HG02884 (cell line): ENCODE results near the gene NSD2.

Experiments used
- ATAC-seq: cut with Tn5 transposase; IDR thresholded peaks from one replicate; pipeline ENCODE4 v1.9.1; 2021; ENCODE audit warnings: mild to moderate bottlenecking, moderate library complexity; ENCODE audit not compliant: unreplicated experiment

Gene NSD2

DNA sequence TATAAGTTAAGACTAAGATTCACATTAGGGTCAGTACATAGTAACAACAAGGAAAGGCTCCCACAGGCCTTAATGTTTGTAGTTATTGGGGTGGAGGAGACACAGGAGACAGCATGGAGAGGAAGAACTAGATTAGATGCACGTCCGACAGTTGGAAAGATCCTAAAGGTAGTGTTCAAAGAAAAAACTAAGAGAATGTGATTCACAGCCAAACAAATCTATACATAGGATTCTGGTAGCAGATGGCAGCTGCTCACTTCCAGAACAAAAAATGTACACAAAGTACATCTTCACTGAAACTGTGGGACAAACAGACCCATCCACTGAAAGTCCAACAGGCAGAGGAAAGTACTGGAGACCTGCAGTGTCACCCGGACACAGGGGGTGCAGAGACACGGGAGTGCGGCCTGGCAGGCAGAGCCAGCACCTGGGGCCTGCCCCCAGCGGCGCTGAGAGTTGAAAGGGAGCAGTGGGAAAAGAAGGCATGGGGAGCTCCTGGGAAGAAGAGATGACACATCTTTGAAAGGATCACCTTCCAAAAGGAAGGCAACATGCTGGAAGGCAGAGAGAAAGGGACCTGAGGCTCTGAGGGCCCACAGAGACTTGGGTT lies 97.6 kb downstream of the NSD2 start:
- ATAC-seq = no peak

DNA sequence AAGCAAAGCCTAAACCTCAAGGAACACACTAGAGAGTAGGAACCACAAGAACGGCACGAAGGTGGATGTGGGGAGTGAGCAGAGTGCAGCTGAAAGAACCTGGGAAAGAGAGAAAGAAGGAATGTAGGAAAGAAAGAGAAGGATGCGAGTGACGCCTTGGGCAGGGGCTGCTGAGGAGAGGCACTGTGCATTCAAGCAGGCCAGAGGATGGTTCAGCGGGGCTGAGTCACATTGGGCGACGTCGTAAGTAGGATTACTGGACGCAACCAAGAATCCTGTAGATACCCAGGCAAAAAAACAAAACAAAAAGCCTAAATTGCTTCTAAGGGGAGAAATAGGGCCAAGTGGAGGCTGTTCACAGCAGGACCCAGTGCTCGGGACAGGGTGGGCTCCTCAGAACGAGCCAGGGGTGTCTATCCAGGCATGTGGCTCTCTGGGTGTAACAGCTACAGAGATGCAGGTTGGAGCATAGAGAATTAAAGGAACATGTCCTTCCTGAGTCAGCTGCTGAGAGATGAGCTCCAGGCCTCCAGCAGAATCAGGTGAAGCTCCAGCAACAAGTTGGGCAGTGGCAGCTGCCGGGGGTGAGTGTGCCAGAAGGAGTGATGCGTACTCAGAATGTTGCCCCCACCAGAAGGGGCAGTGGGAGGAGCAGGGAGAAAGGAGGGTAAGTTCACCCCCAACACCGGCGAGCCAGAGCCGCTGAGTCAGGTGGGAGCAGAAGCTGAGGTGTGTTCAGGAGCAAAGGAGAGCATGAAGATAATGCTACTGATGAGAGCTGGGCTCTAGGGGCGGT lies 98.9 kb downstream of the NSD2 start:
- no peak for ATAC-seq

DNA sequence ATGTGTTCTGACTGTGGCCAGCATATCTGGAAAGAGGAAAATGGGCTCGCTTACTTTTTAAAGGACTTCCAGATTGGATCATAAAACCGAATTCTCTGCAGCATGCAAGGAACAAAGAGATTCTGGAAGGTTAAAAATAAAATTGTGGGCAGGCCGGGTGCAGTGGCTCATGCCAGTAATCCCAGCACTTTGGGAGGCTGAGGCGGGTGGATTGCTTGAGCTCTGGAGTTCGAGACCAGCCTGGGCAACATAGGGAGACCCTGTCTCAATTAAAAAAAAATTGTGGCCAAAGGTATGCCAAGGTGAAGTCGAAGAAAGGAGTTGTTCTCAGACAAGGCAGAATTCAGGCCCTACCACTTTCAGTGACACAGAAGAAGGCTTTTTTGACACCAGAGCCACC lies 99.7 kb downstream of the NSD2 start:
- ATAC-seq = no peak

DNA sequence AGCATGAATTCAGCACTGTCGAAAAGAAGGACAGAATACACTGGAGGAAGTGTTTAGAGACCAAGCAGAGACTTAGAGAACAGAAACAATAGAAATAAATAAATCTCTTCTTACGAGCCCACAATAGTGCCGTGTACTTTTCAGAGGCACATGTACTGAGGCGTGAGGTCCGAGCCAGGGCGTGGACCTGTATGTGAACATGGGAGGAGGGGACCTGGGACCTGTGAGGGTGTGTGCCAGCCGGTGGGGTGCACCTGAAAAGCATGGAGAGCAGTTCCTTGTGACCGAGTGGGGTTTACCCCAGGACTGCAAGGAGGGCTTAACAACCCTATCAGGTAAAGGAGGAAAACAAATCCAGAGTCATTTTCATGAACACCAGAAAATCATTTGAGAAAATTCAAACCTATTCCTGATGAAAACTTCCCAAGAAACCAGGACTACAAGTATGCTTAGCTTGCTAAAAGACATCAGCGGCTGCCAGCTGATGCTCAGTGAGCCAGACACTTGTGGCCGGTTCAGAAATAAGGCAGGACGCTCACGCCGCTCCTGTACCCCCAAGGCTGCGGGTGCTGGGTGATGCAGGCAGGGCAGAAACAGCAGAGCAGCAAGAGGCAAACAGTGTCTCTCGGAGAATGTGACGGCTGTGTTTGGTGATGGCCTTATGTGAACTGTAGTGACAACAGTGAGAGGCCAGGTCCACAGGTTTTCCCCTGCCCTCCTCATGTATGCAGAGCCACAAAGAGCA lies 100.4 kb downstream of the NSD2 start:
- ATAC-seq = no peak

DNA sequence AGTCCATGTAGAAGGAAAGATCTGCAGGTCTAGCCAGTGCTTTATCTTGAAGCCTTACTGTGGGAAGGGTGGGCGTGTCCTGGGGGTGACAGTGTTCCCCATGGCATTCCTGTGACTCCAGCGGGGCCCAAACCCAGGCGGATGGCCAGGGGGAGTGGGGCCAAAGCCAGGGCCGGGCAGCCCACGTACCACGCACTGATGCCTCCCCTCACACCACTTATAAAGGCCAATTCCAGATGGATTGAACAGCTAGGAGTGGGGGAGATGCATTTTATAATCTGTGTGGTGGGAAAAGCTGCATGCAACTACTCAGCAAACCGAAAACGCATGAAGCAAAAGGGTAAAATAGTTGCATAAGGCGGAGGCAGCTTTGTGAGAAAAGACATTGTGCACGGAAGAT lies 101.2 kb downstream of the NSD2 start:
- ATAC-seq = no peak

DNA sequence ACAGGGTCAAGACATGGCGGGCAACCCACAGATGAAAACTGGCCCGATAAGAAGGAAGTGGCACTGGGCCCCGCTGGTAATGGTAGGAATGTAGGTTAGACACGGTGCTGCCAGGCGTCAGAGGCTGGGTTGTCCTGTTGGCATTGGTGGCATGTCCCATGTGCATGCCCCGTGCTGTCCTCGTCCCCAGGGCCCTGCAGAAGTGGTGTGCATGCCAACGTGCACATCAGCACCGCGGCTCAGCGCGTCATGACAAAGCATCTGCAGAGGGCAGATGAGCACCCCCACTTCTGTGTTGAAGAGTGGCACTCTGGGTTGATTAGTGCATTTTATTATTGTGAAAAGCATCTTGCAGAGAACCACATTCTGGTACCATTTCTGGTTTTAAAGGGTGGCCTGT lies 102.0 kb downstream of the NSD2 start:
- no peak for ATAC-seq

DNA sequence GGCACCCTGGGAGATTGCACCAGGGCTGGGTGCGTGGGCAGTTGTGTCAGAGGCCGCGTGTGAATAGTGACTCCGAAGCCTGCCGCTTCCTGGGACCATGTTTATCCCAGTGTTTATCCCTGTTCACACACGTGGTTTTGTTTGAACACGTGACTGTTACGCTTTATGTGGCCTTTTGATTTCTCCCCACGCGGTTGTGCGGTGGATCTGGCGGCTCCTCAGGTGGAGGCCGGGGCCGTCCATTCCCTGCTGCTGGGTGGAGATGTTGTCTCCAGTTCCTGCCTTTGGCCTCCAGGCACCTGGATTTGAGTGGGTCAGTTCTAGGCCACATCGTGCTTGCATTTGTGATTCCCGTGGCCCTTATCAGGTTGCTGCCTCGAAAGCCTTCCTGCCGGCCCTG lies 102.5 kb downstream of the NSD2 start:
- no peak for ATAC-seq

DNA sequence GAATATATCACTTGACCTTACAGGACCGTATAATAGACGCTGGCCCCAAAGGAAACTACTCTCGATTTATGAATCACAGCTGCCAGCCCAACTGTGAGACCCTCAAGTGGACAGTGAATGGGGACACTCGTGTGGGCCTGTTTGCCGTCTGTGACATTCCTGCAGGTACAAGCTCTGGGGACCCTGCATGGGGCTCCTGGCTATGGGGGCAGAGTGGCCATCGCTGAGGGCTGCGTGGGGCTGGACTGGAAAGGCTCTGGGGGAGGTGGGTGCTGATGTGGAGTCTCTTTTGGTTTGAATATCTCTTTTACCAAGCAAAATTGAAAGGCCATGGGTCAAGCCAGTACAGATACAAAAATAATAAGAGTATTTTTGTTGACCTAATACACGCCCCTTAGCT lies 103.6 kb downstream of the NSD2 start:
- ATAC-seq = no peak

DNA sequence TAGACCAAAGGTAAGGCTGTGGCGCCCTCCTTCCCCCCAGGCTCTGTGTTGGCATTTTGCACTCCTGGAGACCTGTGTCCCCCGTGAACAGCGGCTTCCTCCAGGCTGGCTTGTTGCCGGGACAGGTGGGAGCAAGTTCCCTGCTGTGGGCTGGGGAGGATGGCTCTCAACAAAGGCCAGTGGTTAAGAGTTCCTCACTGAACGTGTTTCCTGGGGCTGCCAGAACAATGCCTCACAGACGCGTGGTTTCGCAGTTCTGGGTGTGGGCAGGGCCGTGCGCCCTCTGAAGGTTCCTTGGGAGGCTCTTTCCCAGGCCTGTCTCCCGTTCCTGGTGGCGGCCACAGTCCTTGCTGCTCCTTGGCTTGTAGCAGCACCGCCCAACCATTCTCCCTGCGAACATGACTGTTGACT lies 104.2 kb downstream of the NSD2 start:
- no peak for ATAC-seq

DNA sequence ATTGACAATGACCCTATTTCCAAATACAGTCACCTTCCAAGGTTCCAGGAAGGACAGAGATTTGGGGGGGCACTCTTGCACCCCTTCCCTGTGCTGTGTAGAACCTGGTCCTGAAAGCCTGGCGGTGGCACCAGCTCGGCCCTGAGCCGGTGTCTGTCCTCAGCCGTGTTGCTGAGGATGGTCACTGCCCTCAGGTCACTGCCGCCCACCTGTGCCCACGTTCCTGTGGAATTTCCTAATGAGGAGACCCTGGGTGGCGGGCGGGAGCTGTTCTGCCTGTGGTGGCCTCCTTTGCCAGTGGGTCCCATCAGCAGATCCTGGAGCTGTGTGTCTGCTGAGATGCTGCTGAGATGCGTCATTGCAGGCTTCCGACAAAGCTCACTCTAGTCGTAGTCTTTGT lies 104.7 kb downstream of the NSD2 start:
- no peak for ATAC-seq

DNA sequence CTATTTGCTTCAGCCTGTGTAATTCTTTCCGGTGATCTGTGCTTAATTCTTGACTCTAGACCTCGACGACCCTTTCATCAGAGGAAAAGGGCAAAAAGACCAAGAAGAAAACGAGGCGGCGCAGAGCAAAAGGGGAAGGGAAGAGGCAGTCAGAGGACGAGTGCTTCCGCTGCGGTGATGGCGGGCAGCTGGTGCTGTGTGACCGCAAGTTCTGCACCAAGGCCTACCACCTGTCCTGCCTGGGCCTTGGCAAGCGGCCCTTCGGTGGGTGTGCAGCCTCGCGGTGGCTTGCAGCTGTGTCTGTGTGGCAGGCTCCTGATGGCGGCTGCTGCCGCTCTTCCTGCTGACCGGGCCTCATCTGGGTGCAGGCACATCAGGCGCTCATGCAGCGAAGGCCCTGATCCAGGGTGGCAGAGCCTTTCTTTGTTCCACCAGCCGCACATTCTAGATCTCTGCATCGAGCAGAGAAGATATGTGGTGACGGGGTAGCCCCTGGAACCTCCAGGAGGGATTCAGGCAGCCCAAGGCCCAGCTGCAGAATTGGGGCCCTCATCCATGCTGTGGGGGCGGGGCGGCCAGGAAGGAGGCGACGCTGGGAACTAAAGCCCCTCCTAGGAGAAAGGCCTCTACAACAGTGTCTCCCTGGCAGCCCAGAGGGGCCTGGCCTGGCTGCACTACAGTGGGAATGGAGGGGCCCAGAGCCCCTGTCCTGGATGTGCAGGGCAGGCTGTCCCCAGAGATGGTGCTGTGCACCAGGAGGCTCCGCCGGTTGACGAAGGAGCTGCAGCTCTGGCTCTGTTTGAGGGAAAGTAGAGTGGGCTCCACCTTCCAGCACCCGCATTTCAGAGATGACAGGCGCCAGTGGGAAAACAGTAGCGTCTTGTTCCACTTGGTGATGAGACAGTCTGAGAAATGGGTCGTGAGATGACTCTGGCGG lies 105.5 kb downstream of the NSD2 start:
- ATAC-seq = no peak

DNA sequence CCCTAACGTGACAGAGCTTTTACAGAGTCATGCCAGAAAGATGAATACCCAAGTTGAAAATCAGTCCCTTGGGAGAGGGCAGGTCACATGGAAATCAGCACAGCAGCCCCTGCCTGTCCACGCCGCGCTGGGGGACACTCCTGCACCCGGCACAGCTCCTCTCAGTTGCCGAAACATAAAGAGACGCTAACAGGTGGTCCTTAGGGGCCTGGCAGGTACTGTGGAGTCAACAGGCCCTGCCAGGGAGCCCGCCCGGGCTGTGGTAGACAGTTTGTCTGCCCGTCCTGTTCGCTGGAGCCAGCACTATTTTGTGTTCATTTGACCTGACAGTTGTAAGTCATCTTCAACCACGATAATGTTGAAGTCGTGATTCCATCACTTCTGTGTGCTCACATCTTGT lies 107.0 kb downstream of the NSD2 start:
- ATAC-seq = no peak

DNA sequence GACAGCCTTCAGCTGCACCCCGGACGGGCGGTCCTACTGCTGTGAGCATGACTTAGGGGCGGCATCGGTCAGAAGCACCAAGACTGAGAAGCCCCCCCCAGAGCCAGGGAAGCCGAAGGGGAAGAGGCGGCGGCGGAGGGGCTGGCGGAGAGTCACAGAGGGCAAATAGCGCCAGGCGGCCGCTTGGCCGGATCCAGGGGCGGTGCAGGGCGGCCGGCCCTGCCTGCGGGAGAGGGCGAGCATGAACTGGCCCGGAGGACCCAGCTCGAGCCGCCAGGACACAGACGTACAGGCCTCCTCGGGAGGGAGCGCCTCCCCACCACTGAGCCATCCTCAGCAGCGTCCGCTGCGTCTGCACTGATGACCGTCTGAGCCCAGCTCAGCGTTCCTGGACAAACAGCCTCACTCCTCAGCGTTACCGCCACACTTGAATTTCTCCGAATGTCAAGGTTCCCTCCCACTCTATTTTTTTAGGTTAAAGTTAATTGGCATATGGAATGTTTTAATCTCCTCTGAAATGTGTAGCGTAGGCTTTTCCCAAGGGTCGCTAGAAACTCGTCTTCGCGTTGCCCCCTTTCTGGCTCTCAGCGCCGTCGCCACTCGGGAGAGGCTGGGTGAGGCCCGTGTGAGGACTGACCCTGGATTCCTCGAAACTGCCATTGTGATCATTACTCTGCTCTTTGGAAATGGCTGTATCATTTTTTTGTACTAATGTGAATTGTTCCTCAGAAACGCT lies 107.7 kb downstream of the NSD2 start:
- no peak for ATAC-seq

DNA sequence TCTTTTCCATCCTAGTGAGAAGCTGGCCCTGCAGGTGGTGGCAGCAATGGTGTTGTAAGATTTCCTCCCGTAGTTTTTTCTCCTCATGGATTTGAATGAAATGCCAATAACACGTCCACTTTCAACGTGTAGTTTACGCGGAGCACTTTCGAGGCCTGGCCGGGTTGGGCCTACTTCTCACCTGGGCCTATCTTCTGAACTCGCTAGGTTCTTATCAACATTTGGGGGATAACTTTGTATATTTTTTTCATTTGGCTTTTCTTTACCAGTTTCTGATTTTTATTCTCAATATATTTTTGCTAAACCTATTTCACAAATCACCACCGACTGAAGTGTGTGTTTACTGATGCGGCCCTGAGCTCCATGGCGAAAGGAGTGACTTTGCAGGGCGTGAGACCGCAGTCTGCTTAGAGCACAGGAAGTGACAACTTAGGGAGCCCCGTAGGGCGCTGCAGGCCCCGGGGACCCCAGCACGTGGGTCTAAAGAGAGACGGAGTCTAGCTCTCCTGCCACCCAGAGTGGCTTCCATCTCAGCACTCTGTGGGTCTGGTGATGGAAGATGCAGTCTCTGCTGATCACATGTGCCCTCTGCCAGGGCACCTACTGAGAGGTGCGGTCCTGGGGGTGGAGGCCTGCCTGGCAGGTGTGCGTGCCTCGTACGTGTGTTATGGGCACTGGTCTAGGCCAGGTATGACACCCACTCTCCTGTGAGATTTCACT lies 108.4 kb downstream of the NSD2 start:
- no peak for ATAC-seq

DNA sequence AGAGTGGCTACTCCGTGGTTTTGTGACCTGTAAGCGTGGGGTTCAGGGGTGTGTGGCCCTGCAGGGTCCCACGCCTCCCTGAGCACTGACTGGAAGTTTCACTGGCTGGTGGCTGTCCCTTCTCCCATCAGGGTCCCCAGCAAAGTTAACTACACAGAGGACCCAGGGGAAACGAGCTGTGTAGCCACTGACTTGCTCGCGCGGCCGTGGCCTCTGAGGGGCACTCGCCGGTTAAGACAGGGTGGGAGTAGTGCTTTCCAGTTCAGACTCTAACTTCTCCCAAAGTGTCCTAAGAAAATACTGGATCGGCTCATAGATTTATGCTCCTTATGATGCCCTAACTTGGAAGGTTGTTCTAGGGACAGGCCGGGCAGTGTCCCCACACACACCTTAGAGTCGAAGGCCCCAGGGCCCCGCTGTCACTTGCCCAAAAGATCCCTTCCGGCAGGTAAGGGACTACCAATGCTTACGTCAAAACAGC lies 109.4 kb downstream of the NSD2 start:
- ATAC-seq = no peak

DNA sequence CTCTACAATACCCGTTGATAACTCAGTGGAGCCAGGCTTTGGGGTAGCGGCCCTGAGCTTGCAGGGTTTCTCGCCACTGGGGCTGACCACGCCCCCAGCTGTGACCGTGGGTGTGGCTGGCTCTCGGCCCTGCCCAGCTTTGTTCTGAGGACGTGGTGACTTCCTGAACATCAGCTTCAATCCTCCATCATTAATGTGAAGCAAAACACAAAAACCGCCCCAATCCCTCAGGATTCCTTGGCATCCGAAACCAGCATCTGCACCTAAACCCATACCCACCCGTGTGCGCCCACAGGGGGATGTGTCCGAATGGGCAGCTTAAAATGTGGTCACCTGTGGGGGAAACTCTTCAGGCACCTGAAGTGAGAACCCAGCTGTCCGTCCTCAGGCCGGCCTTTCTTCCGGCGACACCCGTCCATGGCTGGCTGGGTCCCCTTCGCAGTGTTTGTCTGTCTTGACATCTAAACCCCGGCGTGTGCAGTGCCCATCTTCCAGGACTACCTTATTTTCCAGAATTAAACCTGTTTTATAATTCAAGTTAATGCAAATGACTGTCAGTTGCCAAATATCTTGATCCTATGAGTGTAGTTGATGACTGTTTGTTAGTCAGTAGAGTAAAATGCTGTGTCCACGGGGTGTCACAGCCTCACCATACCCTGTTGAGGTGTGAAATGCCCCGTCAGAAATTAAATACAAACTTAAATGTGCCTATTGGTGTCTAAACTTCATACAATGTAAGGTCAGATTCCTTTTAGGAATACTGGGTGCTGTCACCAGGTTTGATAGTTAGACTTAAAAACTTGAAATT lies 110.3 kb downstream of the NSD2 start:
- no peak for ATAC-seq

DNA sequence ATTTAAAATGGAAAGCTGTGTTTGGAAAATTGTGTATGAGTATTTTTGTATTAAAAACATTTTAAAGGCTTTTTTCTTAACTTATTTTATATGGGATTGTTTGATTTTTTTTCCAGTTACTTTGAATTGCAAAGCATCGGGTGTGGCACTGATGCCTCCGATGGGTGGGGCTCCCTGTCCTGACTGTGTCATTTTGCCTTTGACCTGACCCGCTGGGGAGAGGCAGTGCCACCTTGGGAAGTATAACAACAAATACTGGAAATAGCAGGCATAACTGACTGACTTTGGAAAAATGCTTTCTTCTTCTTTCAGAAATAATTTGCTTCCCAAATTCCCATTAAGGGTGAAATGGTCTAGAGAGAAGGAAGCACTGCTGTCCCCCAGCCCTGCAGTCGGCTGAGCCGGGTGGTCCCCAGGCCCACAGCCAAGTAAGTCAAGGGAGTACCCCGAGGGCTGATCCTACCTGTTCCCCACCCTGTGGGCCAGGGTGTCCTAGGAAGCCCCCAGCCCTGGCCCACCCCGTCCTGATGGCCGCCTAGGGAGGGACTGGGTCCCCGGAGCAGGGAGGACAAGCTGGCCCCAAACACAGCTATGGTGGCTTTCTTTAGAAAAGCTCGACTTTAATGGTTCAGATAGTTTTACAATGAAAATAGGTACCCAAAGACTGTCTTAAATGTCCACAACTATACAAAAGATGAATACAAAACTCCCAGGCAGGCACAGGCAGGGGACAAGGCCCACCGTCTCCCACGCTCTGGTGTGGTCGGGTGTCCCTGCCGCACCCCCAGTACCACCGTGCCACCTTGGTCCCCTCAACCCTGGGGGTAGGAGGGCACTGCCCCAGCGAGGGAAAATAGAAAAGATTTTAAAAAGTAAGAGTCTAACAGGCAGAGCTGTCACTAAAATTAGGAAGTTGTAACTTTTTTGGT lies 111.2 kb downstream of the NSD2 start:
- no peak for ATAC-seq
